GM12878 (cell line): Measurements from ENCODE around the gene ATF3. TPM values are rescaled to one million over a fixed set of nuclear protein-coding genes. Genes with fewer than 3 reads are reported as not detected.

ENCODE experiments used
- ASH2L ChIP-seq: fragments of 300-600, 200-600 bp; sonication (generic); IDR thresholded peaks from 2 replicates; pipeline ENCODE4 v1.6.1; 2017; ENCODE audit warnings: low read depth, mild to moderate bottlenecking, borderline replicate concordance
- BACH1 ChIP-seq: fragments of 450-650 bp; IDR thresholded peaks from 2 replicates; pipeline ENCODE4 v1.6.1; 2017; ENCODE audit warnings: mild to moderate bottlenecking, borderline replicate concordance
- CREM ChIP-seq: IDR thresholded peaks from 2 replicates; pipeline ENCODE4 v1.6.1; 2014; ENCODE audit warnings: antibody characterized with exemption, low read depth
- SMAD5 ChIP-seq: IDR thresholded peaks from 2 replicates; pipeline ENCODE4 v1.6.1; 2016; ENCODE audit warnings: antibody characterized with exemption, low read depth
- SP1 ChIP-seq: IDR thresholded peaks from one replicate; pipeline ENCODE4 v1.6.1; 2011; ENCODE audit warnings: low read depth, low read length
- TCF12 ChIP-seq: IDR thresholded peaks from 2 replicates; pipeline ENCODE4 v1.6.1; 2011; ENCODE audit warnings: low read depth, mild to moderate bottlenecking, low read length
- polyA plus RNA-seq, 11 experiments: library from polyadenylated mRNA; depleted of rRNA in 4 of 11; unstranded in 6 of 11; stranded (reverse) in 5 of 11; fragments of >200 nt; fragmentation: Nextera tagmentation in 4 of 11; fragmentation: Illumina TruSeq in 1 of 11; extraction: Ambion mirVana in 4 of 11; extraction: Trizol in 1 of 11; gene quantifications; 1 replicate in 1 of 11; 2 replicates in 10 of 11; pipeline versions ENCODE4 v1.2.1 to v1.2.3, GENCODE V29; 2011 to 2016; ENCODE audit warnings: inconsistent platforms in 2 of 11, missing spikeins in 2 of 11, low read depth in 1 of 11
- total RNA-seq, 4 experiments: library from RNA; depleted of rRNA in 3 of 4; stranded (reverse); fragments of >200 nt in 3 of 4; fragmentation: Illumina TruSeq in 1 of 4; extraction: Trizol in 1 of 4; gene quantifications; 2 replicates each; pipeline versions ENCODE4 v1.2.1 to v1.2.3, GENCODE V29; 2013 to 2021
- TF ChIP-seq, protein P1 (sequence below): fragments of 450-650 bp; formaldehyde crosslinking; IDR thresholded peaks from 2 replicates; pipeline ENCODE4 v1.5.0; 2022; ENCODE audit warnings: mild to moderate bottlenecking, missing genetic modification characterization
- TF ChIP-seq, protein P2 (sequence below): fragments of 450-650 bp; IDR thresholded peaks from 2 replicates; pipeline ENCODE4 v1.6.1; 2017; ENCODE audit warnings: antibody characterized with exemption, mild to moderate bottlenecking, moderate library complexity
- TF ChIP-seq, protein P3 (sequence below): fragments of 450-650 bp; IDR thresholded peaks from 2 replicates; pipeline ENCODE4 v1.6.1; 2016; ENCODE audit warnings: mild to moderate bottlenecking
- TF ChIP-seq, protein P4 (sequence below): fragments of 450-650 bp; IDR thresholded peaks from 2 replicates; pipeline ENCODE4 v1.6.1; 2014; ENCODE audit warnings: mild to moderate bottlenecking
- TF ChIP-seq, protein P5 (sequence below): IDR thresholded peaks from 2 replicates; pipeline ENCODE4 v1.6.1; 2012; ENCODE audit warnings: low read length, inconsistent platforms
- TF ChIP-seq, protein P6 (sequence below): fragments of 450-650 bp; IDR thresholded peaks from 2 replicates; pipeline ENCODE4 v1.6.1; 2017; ENCODE audit warnings: mild to moderate bottlenecking

ATF3 gene
- total and polyA plus RNA-seq, 10 of the 15 experiments (the other 5 are each of a cell fraction or from before 2014, with no cell fraction given): 3.0 to 13.9 (median 8.3) TPM

DNA sequence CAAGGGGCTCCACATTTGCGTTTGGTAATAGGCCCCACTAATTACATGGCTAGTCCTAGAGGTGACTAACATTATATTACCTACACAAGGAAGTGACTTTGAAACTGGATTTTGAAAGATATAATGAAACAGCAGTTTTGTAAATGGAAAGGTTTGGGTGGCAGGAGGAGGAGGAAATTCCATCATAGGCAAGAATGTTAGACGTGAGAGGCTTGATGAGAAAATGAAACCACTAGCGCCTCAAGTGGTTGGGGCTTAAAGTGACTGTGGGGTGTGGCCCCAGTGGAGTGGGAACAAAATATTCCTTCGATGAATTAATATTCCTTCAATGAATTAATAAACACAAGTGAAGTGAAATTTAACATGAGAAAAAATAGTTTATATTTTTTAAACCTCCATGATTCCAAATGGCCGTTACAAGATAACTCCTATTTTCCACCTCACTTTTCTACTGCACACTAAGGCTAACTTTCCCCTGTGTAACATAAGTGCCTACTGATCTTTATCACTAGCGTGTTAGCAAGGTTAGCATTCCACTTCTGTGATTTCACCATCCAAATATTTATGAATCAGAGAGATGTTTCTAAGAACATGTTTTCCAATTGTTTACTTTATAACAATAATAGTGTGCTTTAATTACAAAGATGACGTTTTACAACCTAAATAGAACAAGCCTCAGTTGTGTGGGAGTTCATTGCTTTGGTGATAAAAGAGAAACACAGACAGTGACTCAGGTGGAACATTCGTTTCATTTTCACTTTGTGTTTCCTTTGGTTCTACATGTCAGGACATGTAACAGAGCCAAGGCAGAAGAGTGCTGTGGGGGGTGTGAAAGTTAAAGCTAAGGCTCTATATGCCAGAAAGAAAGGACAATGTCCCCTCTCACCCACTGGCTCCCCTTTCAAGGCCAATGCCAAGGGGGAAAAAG is 12.5 kb upstream of the ATF3 start (continued):
- TF ChIP-seq, protein P1, sequence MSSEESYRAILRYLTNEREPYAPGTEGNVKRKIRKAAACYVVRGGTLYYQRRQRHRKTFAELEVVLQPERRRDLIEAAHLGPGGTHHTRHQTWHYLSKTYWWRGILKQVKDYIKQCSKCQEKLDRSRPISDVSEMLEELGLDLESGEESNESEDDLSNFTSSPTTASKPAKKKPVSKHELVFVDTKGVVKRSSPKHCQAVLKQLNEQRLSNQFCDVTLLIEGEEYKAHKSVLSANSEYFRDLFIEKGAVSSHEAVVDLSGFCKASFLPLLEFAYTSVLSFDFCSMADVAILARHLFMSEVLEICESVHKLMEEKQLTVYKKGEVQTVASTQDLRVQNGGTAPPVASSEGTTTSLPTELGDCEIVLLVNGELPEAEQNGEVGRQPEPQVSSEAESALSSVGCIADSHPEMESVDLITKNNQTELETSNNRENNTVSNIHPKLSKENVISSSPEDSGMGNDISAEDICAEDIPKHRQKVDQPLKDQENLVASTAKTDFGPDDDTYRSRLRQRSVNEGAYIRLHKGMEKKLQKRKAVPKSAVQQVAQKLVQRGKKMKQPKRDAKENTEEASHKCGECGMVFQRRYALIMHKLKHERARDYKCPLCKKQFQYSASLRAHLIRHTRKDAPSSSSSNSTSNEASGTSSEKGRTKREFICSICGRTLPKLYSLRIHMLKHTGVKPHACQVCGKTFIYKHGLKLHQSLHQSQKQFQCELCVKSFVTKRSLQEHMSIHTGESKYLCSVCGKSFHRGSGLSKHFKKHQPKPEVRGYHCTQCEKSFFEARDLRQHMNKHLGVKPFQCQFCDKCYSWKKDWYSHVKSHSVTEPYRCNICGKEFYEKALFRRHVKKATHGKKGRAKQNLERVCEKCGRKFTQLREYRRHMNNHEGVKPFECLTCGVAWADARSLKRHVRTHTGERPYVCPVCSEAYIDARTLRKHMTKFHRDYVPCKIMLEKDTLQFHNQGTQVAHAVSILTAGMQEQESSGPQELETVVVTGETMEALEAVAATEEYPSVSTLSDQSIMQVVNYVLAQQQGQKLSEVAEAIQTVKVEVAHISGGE (CRISPR knock-in tag): no peak
- TF ChIP-seq CREM (peak; percentile 74), BACH1 (peak; percentile 78; the same call in 1 of the 2 replicates), ASH2L (peak; percentile 28; the same call in 1 of the 2 replicates), SMAD5 (no peak), SP1 (peak; percentile 64), TCF12 (peak; percentile 30; the same call in 1 of the 2 replicates)
- TF ChIP-seq, protein P2, sequence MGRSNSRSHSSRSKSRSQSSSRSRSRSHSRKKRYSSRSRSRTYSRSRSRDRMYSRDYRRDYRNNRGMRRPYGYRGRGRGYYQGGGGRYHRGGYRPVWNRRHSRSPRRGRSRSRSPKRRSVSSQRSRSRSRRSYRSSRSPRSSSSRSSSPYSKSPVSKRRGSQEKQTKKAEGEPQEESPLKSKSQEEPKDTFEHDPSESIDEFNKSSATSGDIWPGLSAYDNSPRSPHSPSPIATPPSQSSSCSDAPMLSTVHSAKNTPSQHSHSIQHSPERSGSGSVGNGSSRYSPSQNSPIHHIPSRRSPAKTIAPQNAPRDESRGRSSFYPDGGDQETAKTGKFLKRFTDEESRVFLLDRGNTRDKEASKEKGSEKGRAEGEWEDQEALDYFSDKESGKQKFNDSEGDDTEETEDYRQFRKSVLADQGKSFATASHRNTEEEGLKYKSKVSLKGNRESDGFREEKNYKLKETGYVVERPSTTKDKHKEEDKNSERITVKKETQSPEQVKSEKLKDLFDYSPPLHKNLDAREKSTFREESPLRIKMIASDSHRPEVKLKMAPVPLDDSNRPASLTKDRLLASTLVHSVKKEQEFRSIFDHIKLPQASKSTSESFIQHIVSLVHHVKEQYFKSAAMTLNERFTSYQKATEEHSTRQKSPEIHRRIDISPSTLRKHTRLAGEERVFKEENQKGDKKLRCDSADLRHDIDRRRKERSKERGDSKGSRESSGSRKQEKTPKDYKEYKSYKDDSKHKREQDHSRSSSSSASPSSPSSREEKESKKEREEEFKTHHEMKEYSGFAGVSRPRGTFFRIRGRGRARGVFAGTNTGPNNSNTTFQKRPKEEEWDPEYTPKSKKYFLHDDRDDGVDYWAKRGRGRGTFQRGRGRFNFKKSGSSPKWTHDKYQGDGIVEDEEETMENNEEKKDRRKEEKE: no peak
- TF ChIP-seq, protein P3, sequence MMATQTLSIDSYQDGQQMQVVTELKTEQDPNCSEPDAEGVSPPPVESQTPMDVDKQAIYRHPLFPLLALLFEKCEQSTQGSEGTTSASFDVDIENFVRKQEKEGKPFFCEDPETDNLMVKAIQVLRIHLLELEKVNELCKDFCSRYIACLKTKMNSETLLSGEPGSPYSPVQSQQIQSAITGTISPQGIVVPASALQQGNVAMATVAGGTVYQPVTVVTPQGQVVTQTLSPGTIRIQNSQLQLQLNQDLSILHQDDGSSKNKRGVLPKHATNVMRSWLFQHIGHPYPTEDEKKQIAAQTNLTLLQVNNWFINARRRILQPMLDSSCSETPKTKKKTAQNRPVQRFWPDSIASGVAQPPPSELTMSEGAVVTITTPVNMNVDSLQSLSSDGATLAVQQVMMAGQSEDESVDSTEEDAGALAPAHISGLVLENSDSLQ: peak; percentile 39; the same call in 1 of the 2 replicates
- TF ChIP-seq, protein P4, sequence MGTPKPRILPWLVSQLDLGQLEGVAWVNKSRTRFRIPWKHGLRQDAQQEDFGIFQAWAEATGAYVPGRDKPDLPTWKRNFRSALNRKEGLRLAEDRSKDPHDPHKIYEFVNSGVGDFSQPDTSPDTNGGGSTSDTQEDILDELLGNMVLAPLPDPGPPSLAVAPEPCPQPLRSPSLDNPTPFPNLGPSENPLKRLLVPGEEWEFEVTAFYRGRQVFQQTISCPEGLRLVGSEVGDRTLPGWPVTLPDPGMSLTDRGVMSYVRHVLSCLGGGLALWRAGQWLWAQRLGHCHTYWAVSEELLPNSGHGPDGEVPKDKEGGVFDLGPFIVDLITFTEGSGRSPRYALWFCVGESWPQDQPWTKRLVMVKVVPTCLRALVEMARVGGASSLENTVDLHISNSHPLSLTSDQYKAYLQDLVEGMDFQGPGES: no peak
- TF ChIP-seq, protein P5, sequence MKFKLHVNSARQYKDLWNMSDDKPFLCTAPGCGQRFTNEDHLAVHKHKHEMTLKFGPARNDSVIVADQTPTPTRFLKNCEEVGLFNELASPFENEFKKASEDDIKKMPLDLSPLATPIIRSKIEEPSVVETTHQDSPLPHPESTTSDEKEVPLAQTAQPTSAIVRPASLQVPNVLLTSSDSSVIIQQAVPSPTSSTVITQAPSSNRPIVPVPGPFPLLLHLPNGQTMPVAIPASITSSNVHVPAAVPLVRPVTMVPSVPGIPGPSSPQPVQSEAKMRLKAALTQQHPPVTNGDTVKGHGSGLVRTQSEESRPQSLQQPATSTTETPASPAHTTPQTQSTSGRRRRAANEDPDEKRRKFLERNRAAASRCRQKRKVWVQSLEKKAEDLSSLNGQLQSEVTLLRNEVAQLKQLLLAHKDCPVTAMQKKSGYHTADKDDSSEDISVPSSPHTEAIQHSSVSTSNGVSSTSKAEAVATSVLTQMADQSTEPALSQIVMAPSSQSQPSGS: peak; percentile 98
- TF ChIP-seq, protein P6, sequence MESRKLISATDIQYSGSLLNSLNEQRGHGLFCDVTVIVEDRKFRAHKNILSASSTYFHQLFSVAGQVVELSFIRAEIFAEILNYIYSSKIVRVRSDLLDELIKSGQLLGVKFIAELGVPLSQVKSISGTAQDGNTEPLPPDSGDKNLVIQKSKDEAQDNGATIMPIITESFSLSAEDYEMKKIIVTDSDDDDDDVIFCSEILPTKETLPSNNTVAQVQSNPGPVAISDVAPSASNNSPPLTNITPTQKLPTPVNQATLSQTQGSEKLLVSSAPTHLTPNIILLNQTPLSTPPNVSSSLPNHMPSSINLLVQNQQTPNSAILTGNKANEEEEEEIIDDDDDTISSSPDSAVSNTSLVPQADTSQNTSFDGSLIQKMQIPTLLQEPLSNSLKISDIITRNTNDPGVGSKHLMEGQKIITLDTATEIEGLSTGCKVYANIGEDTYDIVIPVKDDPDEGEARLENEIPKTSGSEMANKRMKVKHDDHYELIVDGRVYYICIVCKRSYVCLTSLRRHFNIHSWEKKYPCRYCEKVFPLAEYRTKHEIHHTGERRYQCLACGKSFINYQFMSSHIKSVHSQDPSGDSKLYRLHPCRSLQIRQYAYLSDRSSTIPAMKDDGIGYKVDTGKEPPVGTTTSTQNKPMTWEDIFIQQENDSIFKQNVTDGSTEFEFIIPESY: no peak
- TF ChIP-seq, all 136 proteins: peak for 52
